Dedifferentiated amniotic fluid mesenchymal stem cell (primary cell): ENCODE measurements around the gene RRAD.

ENCODE experiments used
- DNase-seq: peaks from one replicate; pipeline ENCODE4 v3.0.0-alpha.2; 2016; ENCODE audit errors: extremely low spot score

The RRAD gene

DNA sequence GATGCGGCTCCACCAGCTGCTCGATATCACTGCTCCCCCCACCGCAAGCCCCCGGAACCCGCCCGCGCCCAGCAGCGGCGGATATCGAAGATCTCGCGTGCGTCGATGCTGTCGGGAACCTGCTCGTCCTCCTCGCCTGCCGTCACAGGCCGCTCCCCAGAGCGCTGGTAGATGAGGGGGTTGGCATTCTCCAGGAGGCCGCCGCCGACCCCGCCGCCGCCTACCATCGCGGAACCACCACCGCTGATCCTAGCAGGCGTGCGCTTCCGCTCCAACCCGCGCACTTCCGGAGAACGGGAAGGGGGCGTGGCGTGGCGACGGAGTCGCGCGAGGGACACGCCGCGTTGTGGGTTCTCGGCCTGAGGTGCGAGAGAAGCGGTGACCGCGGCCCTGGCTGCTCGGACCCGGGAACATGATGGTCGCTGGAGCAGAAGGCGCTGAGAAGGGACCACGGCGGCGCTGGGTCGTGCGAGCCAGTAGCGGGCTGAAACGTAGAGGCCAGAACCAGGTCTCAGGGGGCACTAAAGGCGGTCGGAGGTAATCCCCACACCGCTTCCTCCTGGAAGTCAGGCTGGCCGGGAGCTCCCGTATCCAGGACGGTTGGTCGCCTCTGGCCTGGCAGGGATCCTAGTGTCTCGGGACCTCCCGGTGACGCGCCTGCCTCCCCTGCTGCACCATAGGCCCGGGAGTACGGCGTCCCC, 9.0 kb upstream of the RRAD start, which contains the start of gene CIAO2B:
Gene CIAO2B, minus strand, starts transcription at position 265 of the 701 bp plus-strand sequence. Its CDS starts 38 bp downstream, at position 227.
- peak; percentile 72 for DNase-seq

- no peak for DNase-seq
Observed at GRCh38 chr16:66933776-66934137, 8.4 kb upstream of the RRAD start.

GRCh38 chr16:66932076-66932475, 6.7 kb upstream of the RRAD start:
- DNase-seq, result no peak

- no peak for DNase-seq
Observed at GRCh38 chr16:66931665-66932064, 6.3 kb upstream of the RRAD start.

GRCh38 chr16:66930189-66930588, 4.9 kb upstream of the RRAD start:
- no peak for DNase-seq

GRCh38 chr16:66928702-66929388, 3.5 kb upstream of the RRAD start:
- DNase-seq, result no peak

DNA sequence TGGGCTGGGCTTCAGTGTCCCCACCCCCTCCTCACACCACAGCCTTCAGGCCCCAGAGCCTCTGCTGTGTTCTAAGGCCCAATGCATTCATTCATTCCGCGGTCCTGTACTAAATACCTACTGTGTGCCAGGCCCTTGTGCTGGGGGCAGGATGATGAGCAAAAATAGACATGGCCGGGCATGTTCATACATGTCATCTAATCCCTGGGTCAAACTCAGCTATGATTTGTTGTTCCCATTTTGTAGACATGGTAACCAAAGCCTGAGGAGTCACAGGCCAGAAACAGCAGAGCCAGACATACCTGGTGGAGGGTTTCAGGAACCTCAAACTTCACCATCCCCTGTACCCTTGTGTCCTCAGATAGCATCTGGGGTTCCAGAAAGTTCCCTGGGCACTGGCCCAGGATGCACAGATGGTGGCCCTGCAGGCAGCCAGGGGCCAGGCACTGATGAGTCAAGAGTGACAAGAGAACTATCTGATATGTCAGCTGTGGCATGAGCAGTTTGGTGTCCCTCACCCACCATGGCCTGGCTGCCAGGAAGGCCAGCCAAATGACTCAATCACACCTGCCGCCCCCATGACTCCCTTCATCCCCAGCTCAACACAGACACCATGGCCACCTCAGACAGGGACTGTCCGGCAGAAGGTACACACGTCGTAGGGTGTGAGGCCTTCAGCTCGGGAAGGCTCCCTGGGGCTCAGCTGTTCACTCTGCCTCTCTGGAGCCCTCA, 2.7 kb upstream of the RRAD start:
- DNase-seq, result no peak

DNA sequence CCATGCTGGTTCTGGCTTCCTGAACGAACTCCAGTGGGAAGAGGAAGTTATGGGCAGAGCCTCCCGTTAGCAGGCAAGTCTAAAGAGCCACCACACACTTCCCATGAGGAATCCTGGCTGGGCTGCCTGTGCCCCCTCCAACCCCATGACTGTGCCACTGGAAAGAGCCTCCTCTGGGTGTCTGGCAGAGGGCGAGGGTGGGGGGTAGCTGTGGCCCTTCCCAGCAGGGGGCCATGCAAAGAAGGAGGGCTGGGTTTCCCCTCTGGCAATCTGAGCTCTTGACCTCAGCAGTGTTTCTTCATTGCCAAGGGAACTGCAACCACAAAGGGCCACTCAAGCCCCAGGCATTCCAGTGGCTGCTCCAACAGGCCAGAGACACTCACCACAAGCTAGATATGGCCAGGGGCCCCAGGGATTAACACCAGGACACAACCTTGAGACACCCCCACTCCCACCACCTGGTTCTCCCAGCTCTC, 1.7 kb upstream of the RRAD start:
- DNase-seq, result peak; percentile 55

DNA sequence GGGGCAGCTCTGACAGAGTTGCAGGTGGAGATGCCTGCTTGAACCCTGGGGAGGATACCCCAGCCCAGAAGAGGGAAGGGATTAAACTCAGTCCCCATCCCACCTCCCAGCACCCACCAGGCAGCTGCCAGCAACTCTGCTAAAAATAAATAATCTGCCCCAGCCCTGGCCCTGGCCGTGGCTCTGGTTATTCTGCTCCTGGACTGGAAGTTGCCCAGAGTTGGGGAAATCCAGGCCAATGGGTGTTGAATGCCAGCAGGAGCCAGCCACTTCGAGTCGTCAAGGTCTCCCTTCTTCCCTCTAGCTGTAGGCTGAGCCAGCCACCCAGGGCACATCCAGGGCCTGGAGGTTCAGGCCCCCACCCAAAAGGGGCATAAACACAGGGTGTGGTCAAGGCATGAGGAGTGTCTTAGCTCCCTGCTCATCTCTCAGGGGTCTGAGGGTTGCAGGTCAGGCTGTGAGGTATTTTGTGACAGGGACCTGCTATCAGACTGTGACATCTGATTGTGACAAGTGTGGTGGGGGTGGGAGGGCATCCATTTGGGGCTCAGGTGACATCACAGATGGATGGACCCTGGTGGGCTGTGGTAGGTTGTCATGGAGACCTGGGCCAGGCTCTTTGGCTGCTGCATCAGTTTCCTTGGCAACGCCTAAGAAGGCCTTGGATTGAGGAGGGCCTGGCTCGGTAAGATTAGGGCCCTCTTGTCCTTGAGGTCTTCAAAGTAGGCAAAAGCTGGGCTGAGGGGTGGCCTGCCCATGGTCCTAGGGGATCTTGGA, 1.0 kb upstream of the RRAD start:
- no peak for DNase-seq

DNA sequence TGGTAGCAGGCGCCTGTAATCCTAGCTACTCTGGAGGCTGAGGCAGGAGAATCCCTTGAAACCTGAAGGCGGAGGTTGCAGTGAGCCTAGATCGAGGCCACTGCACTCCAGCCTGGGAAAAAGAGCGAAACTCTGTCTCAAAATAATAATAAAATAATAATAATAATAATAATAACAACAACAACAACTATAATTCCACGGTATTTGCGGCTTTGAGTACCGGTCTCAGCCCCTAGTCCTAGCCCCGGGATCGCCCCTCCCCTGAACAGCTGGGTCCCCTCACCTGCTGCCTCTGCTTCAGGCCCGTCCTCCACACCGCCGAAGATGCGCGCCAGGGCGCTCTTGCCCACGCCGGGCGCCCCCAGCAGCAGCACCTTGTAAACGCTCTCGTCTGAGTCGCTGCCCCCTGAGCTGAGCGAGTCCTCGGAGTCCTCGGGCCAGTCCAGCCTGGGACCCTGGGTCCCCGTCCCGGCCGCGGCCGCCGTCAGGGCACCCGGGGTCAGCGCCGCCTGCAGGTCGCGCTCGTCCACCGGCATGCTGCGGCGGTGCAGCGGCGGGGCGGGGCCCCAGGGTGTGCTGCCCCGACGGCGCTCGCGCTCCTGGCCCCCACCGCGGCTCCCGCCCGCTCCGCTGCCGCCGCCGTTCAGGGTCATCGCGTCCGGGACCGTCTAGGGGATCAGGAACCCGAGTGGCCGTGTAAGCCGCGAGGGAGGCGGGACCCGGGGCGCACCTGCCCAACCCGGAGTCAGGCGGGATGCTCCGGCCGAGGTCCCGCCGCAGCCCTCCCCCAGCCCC, 611 bp downstream of the RRAD start:
- DNase-seq, result no peak

DNA sequence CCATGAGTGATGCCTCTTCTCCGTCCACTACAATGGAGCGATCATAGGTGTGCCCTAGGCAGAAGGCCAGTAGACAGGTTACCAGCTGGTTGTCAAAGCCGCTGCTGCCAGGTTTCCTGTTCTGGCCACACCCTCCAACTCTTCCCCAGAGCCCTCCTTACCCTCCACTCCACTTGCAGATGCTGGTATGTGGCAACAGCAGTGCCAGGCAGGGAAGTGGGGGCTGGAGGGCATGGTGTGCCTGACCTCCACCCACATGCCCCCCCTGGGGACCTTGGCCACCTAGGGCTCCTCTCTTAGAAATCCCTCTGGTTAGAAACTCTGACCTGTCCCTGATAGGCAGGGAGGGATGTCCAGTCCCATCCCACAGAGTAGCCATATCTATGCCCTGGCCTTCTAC, 1.5 kb downstream of the RRAD start:
- no peak for DNase-seq

GRCh38 chr16:66923247-66923731, 2.0 kb downstream of the RRAD start:
- no peak for DNase-seq

DNA sequence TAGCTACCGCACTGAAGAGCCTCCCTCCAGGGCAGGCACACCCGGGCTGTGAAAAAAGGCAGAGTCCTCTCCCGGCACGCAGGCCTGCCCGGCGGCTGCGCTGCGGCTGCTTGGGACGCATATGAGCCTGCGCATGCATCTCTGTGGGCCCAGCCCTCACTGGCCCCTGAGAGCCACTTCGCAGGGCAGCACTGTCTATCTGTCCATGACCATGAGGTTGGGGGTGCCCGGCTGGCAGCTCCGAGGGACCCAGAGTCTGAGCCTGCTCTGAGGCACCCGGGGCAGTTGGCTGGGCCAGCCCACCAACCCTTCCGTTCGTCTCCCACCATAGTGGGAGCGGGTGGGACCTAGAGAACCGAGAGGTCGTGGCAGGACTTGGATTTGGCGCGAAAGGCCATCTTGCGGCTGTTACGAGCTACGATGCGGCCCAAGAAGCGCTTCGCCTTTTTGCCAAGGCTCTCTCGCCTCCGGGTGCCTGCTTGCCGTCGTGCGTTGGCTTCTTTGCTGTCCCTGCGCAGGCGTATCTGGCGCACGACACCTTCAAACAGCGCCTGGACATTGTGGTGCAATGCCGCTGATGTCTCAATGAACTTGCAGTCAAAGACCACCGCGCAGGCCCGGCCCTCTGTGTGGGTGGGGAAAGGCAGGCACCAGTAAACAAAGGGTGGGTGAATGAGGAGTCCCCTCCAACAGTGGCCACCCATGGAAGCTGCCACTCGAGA, 3.4 kb downstream of the RRAD start:
- DNase-seq, result no peak

GRCh38 chr16:66920924-66921680, 4.2 kb downstream of the RRAD start:
- DNase-seq, result no peak

DNA sequence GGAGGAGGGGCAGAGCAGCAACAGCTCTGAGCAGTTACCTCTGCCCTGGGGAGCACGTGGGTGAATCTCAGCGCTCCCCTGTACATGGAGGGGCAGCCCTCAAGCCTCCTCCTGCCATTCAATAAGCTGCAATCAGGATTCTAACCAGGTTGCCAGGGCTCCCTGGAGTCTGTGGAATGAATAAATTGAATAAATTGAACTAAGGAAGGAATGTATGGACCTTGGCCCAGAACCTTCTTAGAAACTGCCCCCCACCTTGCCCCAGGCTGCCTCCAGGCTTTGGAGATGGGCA, 5.1 kb downstream of the RRAD start:
- DNase-seq, result no peak

DNA sequence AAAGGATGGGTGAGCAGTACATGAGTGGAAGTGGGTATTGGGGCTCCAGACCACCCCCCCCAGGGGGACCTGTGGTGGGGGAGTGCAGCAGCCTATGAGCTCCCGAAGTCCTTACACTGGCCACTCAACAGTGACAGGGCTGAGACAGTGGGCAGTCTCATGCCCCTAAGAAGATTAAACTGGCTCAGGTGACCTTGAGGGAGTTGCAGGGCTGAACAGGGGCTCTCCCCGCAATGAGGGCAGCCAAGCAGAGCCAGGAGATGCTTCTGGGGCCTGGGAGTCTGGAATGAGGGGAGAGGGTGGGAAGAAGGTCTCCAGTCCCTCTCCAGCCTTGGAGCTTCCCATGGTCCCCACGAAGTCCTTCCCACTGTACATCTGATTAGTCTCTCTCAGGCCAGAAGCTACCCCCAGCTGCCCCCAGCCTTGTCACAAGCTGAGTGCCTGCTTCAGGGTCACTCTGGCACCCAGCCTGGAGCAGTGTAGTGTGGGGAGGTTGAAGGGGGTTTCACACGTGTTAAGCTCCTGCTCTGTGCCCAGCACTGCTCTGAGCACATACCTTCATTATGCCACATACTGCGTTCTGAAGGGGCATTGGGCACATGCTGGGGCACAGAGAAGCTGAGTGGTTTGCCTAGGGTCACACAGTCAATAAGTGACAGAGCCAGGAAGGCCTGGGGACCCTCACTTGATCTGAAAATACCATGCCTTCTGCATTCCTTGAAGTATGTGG, 5.6 kb downstream of the RRAD start:
- no peak for DNase-seq

- no peak for DNase-seq
Observed at GRCh38 chr16:66918803-66919568, 6.3 kb downstream of the RRAD start, which contains the start of gene CDH16. Gene CDH16 (minus strand): TSS chr16:66918885. CDS start chr16:66918065, 820 bp downstream.

DNA sequence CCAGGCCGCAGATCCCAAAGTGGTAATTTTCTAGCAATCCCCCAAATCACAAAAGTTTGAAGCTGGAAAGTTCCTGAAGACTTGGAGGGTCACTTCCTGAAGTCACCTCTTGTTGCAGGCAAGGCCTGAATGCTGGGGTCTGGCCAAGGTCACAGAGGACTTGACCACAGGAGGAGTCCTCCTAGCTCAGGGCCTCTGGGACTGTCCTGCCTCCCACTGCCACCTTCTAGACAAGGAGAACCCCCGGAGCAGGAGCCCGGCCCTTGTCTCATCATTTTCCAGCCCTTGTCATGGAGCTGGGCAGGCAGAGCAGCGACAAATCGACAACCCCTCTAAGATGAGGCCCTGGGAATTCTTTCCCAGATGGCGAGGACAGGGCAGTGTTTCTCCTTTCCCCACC, 7.0 kb downstream of the RRAD start:
- DNase-seq, result no peak
